ENCODE data around the gene SEMA6B. TPM values are rescaled to one million over a fixed set of nuclear protein-coding genes. Genes with fewer than 3 reads are reported as not detected.

SEMA6B gene
- polyA plus RNA-seq, 1 of the 3 experiments (the other 2 are of a cell fraction) = 3.7 TPM

DNA sequence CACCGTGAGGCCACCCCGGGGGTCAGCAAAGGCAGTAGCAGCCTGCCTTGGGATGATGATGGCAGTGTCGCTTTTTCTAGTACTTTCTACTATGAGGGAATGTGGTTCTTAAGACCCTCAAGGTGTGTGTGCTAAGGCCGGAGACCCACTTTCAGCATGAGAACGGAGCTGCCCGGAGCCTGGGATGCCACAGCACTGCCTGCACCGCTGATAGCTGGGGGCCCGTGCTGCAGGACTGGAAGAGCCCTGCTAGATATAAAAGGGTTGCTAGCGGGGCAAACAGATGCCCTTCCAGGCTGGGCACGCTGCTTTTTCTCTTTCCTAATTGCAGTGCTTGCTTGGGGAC is 55.7 kb downstream of the SEMA6B start:
- H3K27me3 ChIP-seq (ENCODE audit: insufficient read depth) = no peaks in the 10 kb centered on the region
- H2AFZ ChIP-seq (ENCODE audit: low read depth) = no peak overlapping the region
- WGBS (ENCODE audit: low lambda C conversion rate) = 100% methylated on average over 2 of the region's 10 CpGs
- H4K20me1 ChIP-seq (ENCODE audit: insufficient read depth) = no peaks in the 10 kb centered on the region
- ChIA-PET CTCF (interaction anchor here (4.1 kb wide), 1 partner anchor 20 kb away, joined by 24 read pairs; no protein-coding TSS in a partner anchor), POLR2A (interaction anchor here (0.7 to 1.2 kb wide), 2 partner anchors 9 to 29 kb away, joined by 3 to 4 read pairs; no protein-coding TSS in a partner anchor)
- peaks cover 3% of the 10 kb centered on the region for H3F3A ChIP-seq (replicated peaks; ENCODE audit: insufficient read depth)
- TF ChIP-seq ELF1 (IDR thresholded peaks at IDR 0.05) (no peak), YY1 (IDR thresholded peaks at IDR 0.05; ENCODE audit: low read depth) (no peak), IRF3 (IDR thresholded peaks at IDR 0.05; ENCODE audit: low read depth, low read length) (no peak), TCF12 (IDR thresholded peaks at IDR 0.05) (no peak), FOXJ3 (CRISPR knock-in tag; IDR thresholded peaks at IDR 0.05) (no peak), ZBTB33 (IDR thresholded peaks at IDR 0.05; ENCODE audit: borderline replicate concordance, low read depth) (no peak), EZH2phosphoT487 (IDR thresholded peaks at IDR 0.05; ENCODE audit: borderline replicate concordance, low read depth) (no peak), RFX5 (IDR thresholded peaks at IDR 0.05; ENCODE audit: low read length) (no peak), PBX3 (IDR thresholded peaks at IDR 0.05) (no peak), NRF1 (IDR thresholded peaks at IDR 0.05; ENCODE audit: low read depth, low read length) (no peak)
- TF ChIP-seq, protein P1, sequence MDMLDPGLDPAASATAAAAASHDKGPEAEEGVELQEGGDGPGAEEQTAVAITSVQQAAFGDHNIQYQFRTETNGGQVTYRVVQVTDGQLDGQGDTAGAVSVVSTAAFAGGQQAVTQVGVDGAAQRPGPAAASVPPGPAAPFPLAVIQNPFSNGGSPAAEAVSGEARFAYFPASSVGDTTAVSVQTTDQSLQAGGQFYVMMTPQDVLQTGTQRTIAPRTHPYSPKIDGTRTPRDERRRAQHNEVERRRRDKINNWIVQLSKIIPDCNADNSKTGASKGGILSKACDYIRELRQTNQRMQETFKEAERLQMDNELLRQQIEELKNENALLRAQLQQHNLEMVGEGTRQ (IDR thresholded peaks at IDR 0.05; ENCODE audit: borderline replicate concordance, low read depth, low read length) = no peak
- TF ChIP-seq, protein P2, sequence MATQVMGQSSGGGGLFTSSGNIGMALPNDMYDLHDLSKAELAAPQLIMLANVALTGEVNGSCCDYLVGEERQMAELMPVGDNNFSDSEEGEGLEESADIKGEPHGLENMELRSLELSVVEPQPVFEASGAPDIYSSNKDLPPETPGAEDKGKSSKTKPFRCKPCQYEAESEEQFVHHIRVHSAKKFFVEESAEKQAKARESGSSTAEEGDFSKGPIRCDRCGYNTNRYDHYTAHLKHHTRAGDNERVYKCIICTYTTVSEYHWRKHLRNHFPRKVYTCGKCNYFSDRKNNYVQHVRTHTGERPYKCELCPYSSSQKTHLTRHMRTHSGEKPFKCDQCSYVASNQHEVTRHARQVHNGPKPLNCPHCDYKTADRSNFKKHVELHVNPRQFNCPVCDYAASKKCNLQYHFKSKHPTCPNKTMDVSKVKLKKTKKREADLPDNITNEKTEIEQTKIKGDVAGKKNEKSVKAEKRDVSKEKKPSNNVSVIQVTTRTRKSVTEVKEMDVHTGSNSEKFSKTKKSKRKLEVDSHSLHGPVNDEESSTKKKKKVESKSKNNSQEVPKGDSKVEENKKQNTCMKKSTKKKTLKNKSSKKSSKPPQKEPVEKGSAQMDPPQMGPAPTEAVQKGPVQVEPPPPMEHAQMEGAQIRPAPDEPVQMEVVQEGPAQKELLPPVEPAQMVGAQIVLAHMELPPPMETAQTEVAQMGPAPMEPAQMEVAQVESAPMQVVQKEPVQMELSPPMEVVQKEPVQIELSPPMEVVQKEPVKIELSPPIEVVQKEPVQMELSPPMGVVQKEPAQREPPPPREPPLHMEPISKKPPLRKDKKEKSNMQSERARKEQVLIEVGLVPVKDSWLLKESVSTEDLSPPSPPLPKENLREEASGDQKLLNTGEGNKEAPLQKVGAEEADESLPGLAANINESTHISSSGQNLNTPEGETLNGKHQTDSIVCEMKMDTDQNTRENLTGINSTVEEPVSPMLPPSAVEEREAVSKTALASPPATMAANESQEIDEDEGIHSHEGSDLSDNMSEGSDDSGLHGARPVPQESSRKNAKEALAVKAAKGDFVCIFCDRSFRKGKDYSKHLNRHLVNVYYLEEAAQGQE (IDR thresholded peaks at IDR 0.05; ENCODE audit: low read depth, low read length) = no peak
- H3K9me2 ChIP-seq = no peaks in the 10 kb centered on the region
- H3K27ac ChIP-seq (ENCODE audit: low read depth in 2 of 2, low read length in 1 of 2) = no peak overlapping the region
- H3K9me3 ChIP-seq = no peaks in the 10 kb centered on the region
- H3K4me1 ChIP-seq (ENCODE audit: control insufficient read depth in 1 of 2, insufficient read depth in 2 of 2, low read depth in 1 of 2, low read length in 1 of 2) = 0 out of 4 replicates have a peak, but pooled peaks cover 0 to 7% of the 10 kb centered on the region in 2 experiments
- no peak overlapping the region for H3K4me3 ChIP-seq (ENCODE audit: low read depth in 2 of 2, low read length in 1 of 2)
- no peaks in the 10 kb centered on the region for H3K79me2 ChIP-seq (ENCODE audit: insufficient read depth)
- DNase-seq = no peak
- no peak overlapping the region for H3K9ac ChIP-seq
- H3K4me2 ChIP-seq = no peak overlapping the region
- peaks cover 0 to 39% of the 10 kb centered on the region in 2 experiments for H3K36me3 ChIP-seq (replicated peaks in 1 of 2; ENCODE audit: control insufficient read depth in 1 of 2, insufficient read depth in 2 of 2, low read length in 1 of 2)
